ENCODE measurements around the gene WDR86. TPM values are rescaled to one million over a fixed set of nuclear protein-coding genes. Genes with fewer than 3 reads are reported as not detected.

WDR86 gene
- total and polyA plus RNA-seq, 2 of the 4 experiments (the other 2 are of a cell fraction) = not detected

DNA sequence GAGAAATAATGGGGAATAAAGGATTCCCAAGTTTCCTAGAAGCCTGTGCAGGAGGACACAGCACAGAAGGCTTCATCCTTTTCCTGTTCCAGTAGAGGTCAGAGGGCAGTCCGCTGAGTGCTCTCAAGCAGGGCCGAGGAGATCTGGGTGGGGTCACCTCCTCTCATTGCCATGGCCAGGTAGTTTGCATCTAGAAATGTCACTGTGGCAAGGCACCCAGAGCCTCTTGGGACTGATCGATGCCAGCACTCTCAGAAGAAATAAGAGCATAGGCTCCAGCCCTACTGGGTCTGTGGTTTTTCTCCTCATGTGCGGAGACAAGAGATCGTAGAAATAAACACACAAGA is 60.4 kb downstream of the WDR86 start:
- ChIA-PET POLR2A (ENCODE audit: unreplicated experiment) (no interaction called here), CTCF (interaction anchor here (0.7 to 7.1 kb wide), 3 partner anchors 34 to 110 kb away, joined by 3 to 38 read pairs (median 4); no protein-coding TSS in a partner anchor)
- Histone ChIP-seq H2BK120ac (ENCODE audit: low read depth, low read length) (no peak overlapping the region), H3K36me3 (ENCODE audit: control insufficient read depth, insufficient read depth, low read length) (peaks cover 46% of the 10 kb centered on the region), H3K27me3 (ENCODE audit: control insufficient read depth, insufficient read depth, low read length) (no peaks in the 10 kb centered on the region), H2BK15ac (ENCODE audit: low read depth, low read length) (no peak overlapping the region), H2AK5ac (ENCODE audit: low read depth, low read length) (no peak overlapping the region), H3K23ac (ENCODE audit: low read depth, low read length) (no peak overlapping the region), H3K9ac (ENCODE audit: low read depth, low read length) (no peak overlapping the region), H2AFZ (replicated peaks; ENCODE audit: low read length, poor library complexity) (no peak overlapping the region), H2BK20ac (ENCODE audit: low read depth, low read length) (no peak overlapping the region), H3K27ac (ENCODE audit: insufficient read depth, low read length) (no peak overlapping the region), H4K5ac (ENCODE audit: low read depth, low read length) (no peak overlapping the region), H4K91ac (ENCODE audit: insufficient read depth, low read depth, low read length) (no peak overlapping the region), H3K56ac (ENCODE audit: extremely low read depth, insufficient read depth, low read length) (no peak overlapping the region), H3K4me1 (ENCODE audit: control insufficient read depth, insufficient read depth, low read length) (no peaks in the 10 kb centered on the region), H4K8ac (ENCODE audit: low read depth in 2 of 2, low read length in 2 of 2) (no peak overlapping the region), H3K9me3 (ENCODE audit: control insufficient read depth, insufficient read depth, low read length) (no peaks in the 10 kb centered on the region), H3K9me1 (ENCODE audit: insufficient read depth, low read length) (no peaks in the 10 kb centered on the region), H2AK9ac (replicated peaks; ENCODE audit: low read depth, low read length, poor library complexity) (no peak overlapping the region), H3K18ac (ENCODE audit: low read depth, low read length) (no peak overlapping the region), H2BK5ac (ENCODE audit: low read depth, low read length, poor library complexity, severe bottlenecking) (no peak overlapping the region), H3K4ac (ENCODE audit: low read depth, low read length) (no peak overlapping the region), H4K20me1 (ENCODE audit: insufficient read depth, low read length) (no peaks in the 10 kb centered on the region), H3K4me2 (ENCODE audit: low read depth, low read length) (no peak overlapping the region), H3K79me1 (ENCODE audit: low read depth in 1 of 2, low read length in 2 of 2) (peaks cover 8 to 15% of the 10 kb centered on the region in 2 experiments; a peak in 3 of 4 replicates), H3K4me3 (ENCODE audit: insufficient read depth, low read depth, low read length) (no peak overlapping the region), H3K14ac (replicated peaks; ENCODE audit: low read depth, low read length) (no peak overlapping the region)
- TF ChIP-seq NFE2L2 (IDR thresholded peaks at IDR 0.05; ENCODE audit: low read depth, low read length) = no peak
- no TSS peak for BruUV-seq (replicated peaks)
- no peak for DNase-seq
- in situ Hi-C loops (cut with MboI; ENCODE audit: low sequenced_read_pairs) (no loop called here), intact Hi-C loops (cut with micrococcal nuclease) (no loop called here), dilution Hi-C loops (cut with HindIII; ENCODE audit: low sequenced_read_pairs, unreplicated experiment) (no loop called here)
- WGBS, 2 experiments (ENCODE audit: extremely low coverage in 2 of 2, insufficient read length in 1 of 2) = 81% methylated on average over 3 of the region's 5 CpGs; no CpG with 5 or more reads in 1 of the 2 experiments
- no peak for ATAC-seq (ENCODE audit: low read depth)
